Calu3 (cell line): ENCODE data around the gene KLHDC4. TPM values are rescaled to one million over a fixed set of nuclear protein-coding genes. Genes with fewer than 3 reads are reported as not detected.

Source experiments
- BruUV-seq: library from RNA; stranded (reverse); fragments of 400-500 nt; replicated peaks from 2 replicates; lab custom pipeline; 2021; lab: Mats Ljungman, UMichigan
- CTCF ChIA-PET: fragments of 300-600 bp; sonication (Branson Sonifier 250); formaldehyde crosslinking; loops from one replicate; lab custom pipeline; 2022; ENCODE audit warnings: antibody characterized with exemption; lab: Charles Lee
- DNase-seq: peaks from one replicate; pipeline ENCODE4 v3.0.0; 2022
- H3K27ac Mint-ChIP-seq: one replicate; pipeline ENCODE4 v1.8.0; 2022; ENCODE audit warnings: mixed read lengths; ENCODE audit not compliant: unreplicated experiment
- H3K27me3 Mint-ChIP-seq: one replicate; pipeline ENCODE4 v1.8.0; 2022; ENCODE audit warnings: mixed read lengths; ENCODE audit not compliant: unreplicated experiment
- H3K36me3 Mint-ChIP-seq: one replicate; pipeline ENCODE4 v1.8.0; 2022; ENCODE audit warnings: mild to moderate bottlenecking, moderate library complexity, mixed read lengths; ENCODE audit not compliant: insufficient read depth, unreplicated experiment
- H3K4me1 Mint-ChIP-seq: one replicate; pipeline ENCODE4 v1.8.0; 2022; ENCODE audit warnings: mild to moderate bottlenecking, low read depth, mixed read lengths; ENCODE audit not compliant: unreplicated experiment
- H3K4me3 Mint-ChIP-seq: one replicate; pipeline ENCODE4 v1.8.0; 2022; ENCODE audit warnings: mild to moderate bottlenecking, low read depth, moderate library complexity, mixed read lengths; ENCODE audit not compliant: unreplicated experiment
- H3K9me3 Mint-ChIP-seq: one replicate; pipeline ENCODE4 v1.8.0; 2022; ENCODE audit warnings: low read depth, mixed read lengths; ENCODE audit not compliant: unreplicated experiment
- CTCF ChIP-seq: fragments of 200-600 bp; IDR thresholded peaks from one replicate; pipeline ENCODE4 v1.8.0; 2022; ENCODE audit warnings: antibody characterized with exemption; ENCODE audit not compliant: unreplicated experiment
- intact Hi-C: fragments of 100-400 bp; cut with micrococcal nuclease; formaldehyde crosslinking; loops from one replicate; pipeline ENCODE4 v1.10.0; 2022; ENCODE audit not compliant: unreplicated experiment
- total RNA-seq: library from RNA; stranded (reverse); gene quantifications from 2 replicates; pipeline ENCODE4 v1.2.3, GENCODE V29; 2022

The KLHDC4 gene
- total RNA-seq, 1 experiment from 2014 or later = 106 TPM

GRCh38 chr16:87809150-87809902, 43.5 kb upstream of the KLHDC4 start:
- peak overlapping the region; percentile 80 for H3K27ac Mint-ChIP-seq
- intact Hi-C loops = no loop called here
- H3K4me1 Mint-ChIP-seq = peaks cover 43% of the 10 kb centered on the region
- H3K9me3 Mint-ChIP-seq = no peaks in the 10 kb centered on the region
- TSS peak; percentile 85 for BruUV-seq
- DNase-seq = peak; percentile 46
- peaks cover 30% of the 10 kb centered on the region for H3K36me3 Mint-ChIP-seq
- H3K27me3 Mint-ChIP-seq = no peaks in the 10 kb centered on the region
- no peak for TF ChIP-seq CTCF
- CTCF ChIA-PET = interaction anchor here (0.6 kb wide), 2 partner anchors 20 to 51 kb away, joined by 3 read pairs; no protein-coding TSS in a partner anchor
- H3K4me3 Mint-ChIP-seq = peak overlapping the region; percentile 40

GRCh38 chr16:87808108-87808507, 42.3 kb upstream of the KLHDC4 start:
- CTCF ChIA-PET = interaction anchor here (2.7 kb wide), 1 partner anchor 29 kb away, joined by 32 read pairs; no protein-coding TSS in a partner anchor
- no TSS peak for BruUV-seq
- Mint-ChIP-seq H3K36me3 (peaks cover 34% of the 10 kb centered on the region), H3K9me3 (no peaks in the 10 kb centered on the region), H3K4me1 (peaks cover 43% of the 10 kb centered on the region), H3K27ac (peak overlapping the region; percentile 53), H3K4me3 (no peak overlapping the region), H3K27me3 (no peaks in the 10 kb centered on the region)
- no peak for TF ChIP-seq CTCF
- intact Hi-C loops = no loop called here
- DNase-seq = no peak

GRCh38 chr16:87806641-87807546, 41.1 kb upstream of the KLHDC4 start:
- H3K36me3 Mint-ChIP-seq = peaks cover 34% of the 10 kb centered on the region
- H3K27me3 Mint-ChIP-seq = no peaks in the 10 kb centered on the region
- TF ChIP-seq CTCF = no peak
- no TSS peak for BruUV-seq
- H3K4me3 Mint-ChIP-seq = peak overlapping the region; percentile 83
- H3K4me1 Mint-ChIP-seq = peaks cover 43% of the 10 kb centered on the region
- peak overlapping the region; percentile 100 for H3K27ac Mint-ChIP-seq
- CTCF ChIA-PET = interaction anchor here (1.2 to 2.7 kb wide), 7 partner anchors 9 to 65 kb away, joined by 3 to 32 read pairs (median 7); no protein-coding TSS in a partner anchor
- intact Hi-C loops = loop anchor here (2.0 kb wide), 1 partner anchor 28 kb away; no protein-coding TSS in a partner anchor
- DNase-seq = peak; percentile 81
- no peaks in the 10 kb centered on the region for H3K9me3 Mint-ChIP-seq

- peak; percentile 49 for DNase-seq
- TSS peak; percentile 78 for BruUV-seq
- intact Hi-C loops = loop anchor here (2.0 kb wide), 1 partner anchor 27 kb away; no protein-coding TSS in a partner anchor
These were observed 40.5 kb upstream of the KLHDC4 start for GRCh38 chr16:87806261-87806640.

More at GRCh38 chr16:87806261-87806640, 40.5 kb upstream of the KLHDC4 start:
- Mint-ChIP-seq H3K4me1 (peaks cover 43% of the 10 kb centered on the region), H3K9me3 (no peaks in the 10 kb centered on the region), H3K4me3 (peak overlapping the region; percentile 83), H3K27me3 (no peaks in the 10 kb centered on the region), H3K36me3 (peaks cover 34% of the 10 kb centered on the region), H3K27ac (peak overlapping the region; percentile 100)
- CTCF ChIA-PET = interaction anchor here (1.2 to 2.7 kb wide), 6 partner anchors 9 to 65 kb away, joined by 3 to 32 read pairs (median 8); no protein-coding TSS in a partner anchor
- TF ChIP-seq CTCF = no peak
